ENCODE results near the gene DIPK2A. TPM values are rescaled to one million over a fixed set of nuclear protein-coding genes. Genes with fewer than 3 reads are reported as not detected.

Gene DIPK2A
- total and polyA plus RNA-seq, 4 experiments from 2014 or later = 7.8 to 22.8 (median 15.8) TPM

DNA sequence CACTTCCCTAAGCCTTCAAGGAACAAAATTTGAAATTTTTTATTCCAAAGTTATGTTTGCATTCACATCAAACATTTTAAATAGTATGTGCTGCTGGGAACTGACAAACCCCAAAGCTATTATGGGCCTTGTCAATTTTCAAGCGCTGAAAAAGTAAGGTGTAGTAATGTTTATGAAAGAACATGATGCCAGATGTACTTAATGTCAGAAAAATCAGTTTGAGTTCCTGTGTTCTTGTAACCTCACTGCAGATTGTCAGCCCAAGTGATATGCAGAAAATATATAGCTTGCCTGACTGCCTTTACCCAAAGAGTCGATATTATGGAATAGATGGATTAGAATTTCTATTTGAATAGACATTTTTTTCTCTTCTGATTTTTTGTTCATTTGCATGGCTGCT is 20.8 kb upstream of the DIPK2A start:
- DNase-seq = no peak

DNA sequence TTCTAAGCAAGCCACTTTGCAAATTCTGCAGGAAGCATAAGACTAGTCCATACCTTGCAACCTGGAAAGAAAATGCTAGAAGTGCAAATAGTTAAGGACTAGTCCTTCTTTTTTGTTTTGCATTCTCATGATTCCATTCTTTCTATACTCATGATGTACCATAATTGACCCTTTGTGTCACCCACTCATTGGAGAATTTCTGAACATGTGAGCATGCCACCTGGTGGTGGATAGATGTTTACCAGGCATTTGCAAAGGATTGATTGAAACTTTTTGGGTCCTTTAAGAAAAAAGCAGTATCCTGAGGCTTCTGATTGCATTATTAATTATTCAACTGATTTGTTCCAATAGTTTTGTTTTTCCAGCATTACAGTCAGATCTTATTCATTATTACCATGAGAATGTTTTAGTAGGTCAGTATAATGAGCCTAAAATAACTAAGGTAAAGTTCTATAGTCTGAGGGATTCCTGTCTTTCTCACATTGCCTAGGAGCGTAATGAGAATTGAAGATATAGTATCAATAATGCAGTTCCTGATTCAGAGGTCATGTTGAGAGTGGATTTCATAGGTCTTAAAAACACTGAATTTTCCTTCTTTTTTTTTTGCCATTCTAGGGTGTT is 20.2 kb upstream of the DIPK2A start:
- no peak overlapping the region for H3K4me3 Mint-ChIP-seq
- DNase-seq = peak in 4 of 5 donors; percentile 29 to 41 (median 32)
- CTCF ChIA-PET (ENCODE audit: partially characterized antibody) = interaction anchor here (1.7 to 5.6 kb wide), 6 partner anchors 20 to 178 kb away, joined by 4 to 23 read pairs (median 14); partner anchors contain the start of gene DIPK2A
- Histone ChIP-seq H3K36me3 (ENCODE audit: insufficient read depth, low read length) (no peaks in the 10 kb centered on the region), H3K9me3 (ENCODE audit: control insufficient read depth in 1 of 2, low read length in 2 of 2) (no peaks in the 10 kb centered on the region), H3K27ac (ENCODE audit: low read depth, low read length) (no peak overlapping the region), H3K4me3 (ENCODE audit: low read length in 2 of 2) (no peak overlapping the region), H3K27me3 (ENCODE audit: insufficient read depth, low read length) (no peaks in the 10 kb centered on the region), H3K4me1 (ENCODE audit: insufficient read depth, low read length) (no peaks in the 10 kb centered on the region)
- POLR2A ChIA-PET (ENCODE audit: partially characterized antibody) = no interaction called here
- no peak overlapping the region for H3K27ac Mint-ChIP-seq
- H3K36me3 Mint-ChIP-seq = no peaks in the 10 kb centered on the region
- intact Hi-C loops (cut with micrococcal nuclease) = loop anchor here (1.0 to 5.0 kb wide), 5 partner anchors 20 to 176 kb away; partner anchors contain the start of genes DIPK2A and SLC9A9
- H3K27me3 Mint-ChIP-seq = peaks cover 1 to 2% of the 10 kb centered on the region in 2 donors
- H3K9me3 Mint-ChIP-seq = no peaks in the 10 kb centered on the region
- H3K4me1 Mint-ChIP-seq = peaks cover 0 to 2% (median 0%) of the 10 kb centered on the region in 4 donors

More for the DNA sequence above, 20.8 kb upstream of the DIPK2A start:
- Mint-ChIP-seq H3K36me3 (no peaks in the 10 kb centered on the region), H3K9me3 (no peaks in the 10 kb centered on the region), H3K4me3 (no peak overlapping the region), H3K4me1 (no peaks in the 10 kb centered on the region), H3K27me3 (peaks cover 1 to 4% of the 10 kb centered on the region in 2 donors), H3K27ac (no peak overlapping the region)
- H3K27ac ChIP-seq (ENCODE audit: low read depth, low read length) = no peak overlapping the region
- CTCF ChIA-PET (ENCODE audit: partially characterized antibody) = interaction anchor here (0.7 to 5.6 kb wide), 7 partner anchors 9 to 860 kb away, joined by 3 to 23 read pairs (median 4); no protein-coding TSS in a partner anchor
- no peaks in the 10 kb centered on the region for H3K4me1 ChIP-seq (ENCODE audit: insufficient read depth, low read length)
- intact Hi-C loops (cut with micrococcal nuclease) = loop anchor here (1.0 to 5.0 kb wide), 5 partner anchors 20 to 176 kb away; partner anchors contain the start of genes DIPK2A and SLC9A9
- no peaks in the 10 kb centered on the region for H3K36me3 ChIP-seq (ENCODE audit: insufficient read depth, low read length)
- H3K4me3 ChIP-seq (ENCODE audit: low read length in 2 of 2) = no peak overlapping the region
- no peaks in the 10 kb centered on the region for H3K27me3 ChIP-seq (ENCODE audit: insufficient read depth, low read length)
- POLR2A ChIA-PET (ENCODE audit: partially characterized antibody) = no interaction called here
- H3K9me3 ChIP-seq (ENCODE audit: control insufficient read depth in 1 of 2, low read length in 2 of 2) = no peaks in the 10 kb centered on the region

GRCh38 chr3:143952569-143953072 is 19.0 kb upstream of the DIPK2A start:
- Histone ChIP-seq H3K27me3 (ENCODE audit: insufficient read depth, low read length) (no peaks in the 10 kb centered on the region), H3K36me3 (ENCODE audit: insufficient read depth, low read length) (no peaks in the 10 kb centered on the region), H3K4me1 (ENCODE audit: insufficient read depth, low read length) (peaks cover 11% of the 10 kb centered on the region), H3K27ac (ENCODE audit: low read depth, low read length) (no peak overlapping the region), H3K9me3 (ENCODE audit: control insufficient read depth in 1 of 2, low read length in 2 of 2) (no peaks in the 10 kb centered on the region), H3K4me3 (ENCODE audit: low read length in 2 of 2) (no peak overlapping the region)
- Mint-ChIP-seq H3K9me3 (no peaks in the 10 kb centered on the region), H3K27ac (no peak overlapping the region), H3K4me3 (no peak overlapping the region), H3K27me3 (peaks cover 0 to 1% of the 10 kb centered on the region in 2 donors), H3K4me1 (peaks cover 6 to 13% (median 7%) of the 10 kb centered on the region in 4 donors), H3K36me3 (no peaks in the 10 kb centered on the region)
- POLR2A ChIA-PET (ENCODE audit: partially characterized antibody) = no interaction called here
- no peak for DNase-seq
- CTCF ChIA-PET (ENCODE audit: partially characterized antibody) = interaction anchor here (0.9 to 5.6 kb wide), 7 partner anchors 19 to 179 kb away, joined by 3 to 23 read pairs (median 5); partner anchors contain the start of gene DIPK2A
- intact Hi-C loops (cut with micrococcal nuclease) = loop anchor here (5.0 kb wide), 1 partner anchor 105 kb away; the partner anchor contains the start of gene SLC9A9

DNA sequence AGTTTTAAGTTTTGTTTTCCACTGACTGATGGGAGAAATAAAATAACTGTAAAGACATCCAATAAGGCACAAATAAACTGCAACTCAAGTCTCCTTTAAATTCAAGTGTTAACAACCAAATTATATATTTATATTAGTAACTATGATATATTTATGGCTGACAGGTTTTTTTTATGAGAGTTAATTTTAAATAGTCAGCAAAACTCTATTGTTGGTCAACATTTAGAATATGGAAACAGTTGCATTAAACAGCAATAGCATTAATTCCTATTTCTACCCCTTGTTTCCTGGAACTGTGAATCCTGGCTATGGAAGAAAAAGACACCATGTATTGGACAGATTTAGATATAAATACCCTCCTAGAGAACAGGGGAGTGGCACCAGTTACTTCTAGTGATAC is 16.5 kb upstream of the DIPK2A start:
- H3K27ac Mint-ChIP-seq = no peak overlapping the region
- no peak for DNase-seq
- Histone ChIP-seq H3K27ac (ENCODE audit: low read depth, low read length) (no peak overlapping the region), H3K9me3 (ENCODE audit: control insufficient read depth in 1 of 2, low read length in 2 of 2) (no peaks in the 10 kb centered on the region), H3K4me3 (ENCODE audit: low read length in 2 of 2) (no peak overlapping the region), H3K27me3 (ENCODE audit: insufficient read depth, low read length) (peaks cover 3% of the 10 kb centered on the region), H3K4me1 (ENCODE audit: insufficient read depth, low read length) (peaks cover 11% of the 10 kb centered on the region), H3K36me3 (ENCODE audit: insufficient read depth, low read length) (no peaks in the 10 kb centered on the region)
- H3K4me3 Mint-ChIP-seq = no peak overlapping the region
- intact Hi-C loops (cut with micrococcal nuclease) = no loop called here
- CTCF ChIA-PET (ENCODE audit: partially characterized antibody) = interaction anchor here (1.2 to 2.1 kb wide), 2 partner anchors 18 to 69 kb away, joined by 3 to 7 read pairs; no protein-coding TSS in a partner anchor
- H3K9me3 Mint-ChIP-seq = peaks cover 0 to 14% (median 8%) of the 10 kb centered on the region in 8 donors
- no peaks in the 10 kb centered on the region for H3K36me3 Mint-ChIP-seq
- peaks cover 6 to 18% (median 7%) of the 10 kb centered on the region in 4 donors for H3K4me1 Mint-ChIP-seq
- peaks cover 6 to 10% of the 10 kb centered on the region in 2 donors for H3K27me3 Mint-ChIP-seq
- POLR2A ChIA-PET (ENCODE audit: partially characterized antibody) = interaction anchor here (1.9 kb wide), 1 partner anchor 16 kb away, joined by 5 read pairs; the partner anchor contains the start of gene DIPK2A

DNA sequence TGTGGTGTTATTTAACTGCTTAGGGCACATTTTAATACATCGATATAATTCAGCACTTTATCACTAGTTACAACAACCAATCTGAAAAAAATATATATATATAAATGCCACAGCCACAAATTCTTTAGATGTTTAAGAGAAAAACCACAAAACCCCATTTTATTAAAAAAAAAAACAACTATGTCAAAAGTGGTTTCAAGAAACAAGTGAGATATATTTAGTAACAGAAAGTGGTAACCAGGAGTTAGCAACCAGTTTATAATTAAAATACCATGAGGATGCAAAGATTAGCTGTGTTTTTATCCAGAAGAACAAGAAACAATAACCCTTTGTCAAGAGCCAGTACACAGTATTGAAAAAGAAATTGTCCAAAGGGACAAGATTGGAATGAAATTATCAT is 14.8 kb upstream of the DIPK2A start:
- Histone ChIP-seq H3K36me3 (ENCODE audit: insufficient read depth, low read length) (no peaks in the 10 kb centered on the region), H3K9me3 (ENCODE audit: control insufficient read depth in 1 of 2, low read length in 2 of 2) (no peaks in the 10 kb centered on the region), H3K4me1 (ENCODE audit: insufficient read depth, low read length) (peaks cover 11% of the 10 kb centered on the region), H3K27me3 (ENCODE audit: insufficient read depth, low read length) (peaks cover 3% of the 10 kb centered on the region), H3K27ac (ENCODE audit: low read depth, low read length) (no peak overlapping the region), H3K4me3 (ENCODE audit: low read length in 2 of 2) (no peak overlapping the region)
- H3K36me3 Mint-ChIP-seq = no peaks in the 10 kb centered on the region
- ChIA-PET CTCF (ENCODE audit: partially characterized antibody) (interaction anchor here (1.1 kb wide), 1 partner anchor 15 kb away, joined by 6 read pairs; the partner anchor contains the start of gene DIPK2A), POLR2A (ENCODE audit: partially characterized antibody) (interaction anchor here (1.7 kb wide), 1 partner anchor 15 kb away, joined by 12 read pairs; the partner anchor contains the start of gene DIPK2A)
- H3K9me3 Mint-ChIP-seq = peaks cover 0 to 14% (median 8%) of the 10 kb centered on the region in 8 donors
- intact Hi-C loops (cut with micrococcal nuclease) = no loop called here
- peaks cover 6 to 18% (median 7%) of the 10 kb centered on the region in 4 donors for H3K4me1 Mint-ChIP-seq
- peak overlapping the region in 2 of 8 donors; percentile 13 to 52 for H3K4me3 Mint-ChIP-seq
- peaks cover 6 to 13% of the 10 kb centered on the region in 2 donors for H3K27me3 Mint-ChIP-seq
- H3K27ac Mint-ChIP-seq = no peak overlapping the region
- DNase-seq = no peak

- Mint-ChIP-seq H3K4me3 (no peak overlapping the region), H3K9me3 (peaks cover 0 to 14% (median 8%) of the 10 kb centered on the region in 8 donors), H3K27ac (no peak overlapping the region), H3K27me3 (peaks cover 6 to 13% of the 10 kb centered on the region in 2 donors), H3K36me3 (no peaks in the 10 kb centered on the region), H3K4me1 (peaks cover 6 to 18% (median 7%) of the 10 kb centered on the region in 4 donors)
- Histone ChIP-seq H3K27ac (ENCODE audit: low read depth, low read length) (no peak overlapping the region), H3K4me1 (ENCODE audit: insufficient read depth, low read length) (peaks cover 11% of the 10 kb centered on the region), H3K36me3 (ENCODE audit: insufficient read depth, low read length) (no peaks in the 10 kb centered on the region), H3K4me3 (ENCODE audit: low read length in 2 of 2) (no peak overlapping the region), H3K9me3 (ENCODE audit: control insufficient read depth in 1 of 2, low read length in 2 of 2) (no peaks in the 10 kb centered on the region), H3K27me3 (ENCODE audit: insufficient read depth, low read length) (peaks cover 3% of the 10 kb centered on the region)
- DNase-seq = no peak
- intact Hi-C loops (cut with micrococcal nuclease) = no loop called here
- ChIA-PET CTCF (ENCODE audit: partially characterized antibody) (interaction anchor here (1.1 kb wide), 1 partner anchor 14 kb away, joined by 6 read pairs; the partner anchor contains the start of gene DIPK2A), POLR2A (ENCODE audit: partially characterized antibody) (interaction anchor here (1.7 kb wide), 1 partner anchor 14 kb away, joined by 12 read pairs; the partner anchor contains the start of gene DIPK2A)
Measured at GRCh38 chr3:143957453-143957852, 14.2 kb upstream of the DIPK2A start.

- Histone ChIP-seq H3K36me3 (ENCODE audit: insufficient read depth, low read length) (no peaks in the 10 kb centered on the region), H3K27me3 (ENCODE audit: insufficient read depth, low read length) (peaks cover 3% of the 10 kb centered on the region), H3K9me3 (ENCODE audit: control insufficient read depth in 1 of 2, low read length in 2 of 2) (no peaks in the 10 kb centered on the region), H3K4me1 (ENCODE audit: insufficient read depth, low read length) (peaks cover 11% of the 10 kb centered on the region), H3K4me3 (ENCODE audit: low read length in 2 of 2) (no peak overlapping the region), H3K27ac (ENCODE audit: low read depth, low read length) (no peak overlapping the region)
- ChIA-PET CTCF (ENCODE audit: partially characterized antibody) (interaction anchor here (1.0 to 3.0 kb wide), 2 partner anchors 9 to 13 kb away, joined by 3 to 13 read pairs; partner anchors contain the start of gene DIPK2A), POLR2A (ENCODE audit: partially characterized antibody) (no interaction called here)
- H3K27me3 Mint-ChIP-seq = peaks cover 11 to 21% of the 10 kb centered on the region in 2 donors
- no peaks in the 10 kb centered on the region for H3K36me3 Mint-ChIP-seq
- H3K27ac Mint-ChIP-seq = no peak overlapping the region
- intact Hi-C loops (cut with micrococcal nuclease) = no loop called here
- H3K4me1 Mint-ChIP-seq = peaks cover 6 to 18% (median 7%) of the 10 kb centered on the region in 4 donors
- no peak for DNase-seq
- peaks cover 0 to 17% (median 8%) of the 10 kb centered on the region in 8 donors for H3K9me3 Mint-ChIP-seq
- no peak overlapping the region for H3K4me3 Mint-ChIP-seq
Measured at GRCh38 chr3:143958966-143959365, 12.7 kb upstream of the DIPK2A start.
